NCI-H82 (cell line): ENCODE data around the gene SOD3.
A peak's percentile ranks its signal among the peaks of the same experiment; 100 is the strongest.

Experiments used
- DNase-seq: peaks from one replicate; lab custom pipeline; 2025; lab: John Stamatoyannopoulos, UW

SOD3 gene

GRCh38 chr4:24801136-24801855 lies 5.9 kb downstream of the SOD3 start:
- DNase-seq = no peak

- DNase-seq = peak; percentile 76
Measured at GRCh38 chr4:24802648-24803047, 7.3 kb downstream of the SOD3 start.

- DNase-seq = no peak
Measured at GRCh38 chr4:24805067-24805466, 9.7 kb downstream of the SOD3 start.

GRCh38 chr4:24805566-24805965 lies 10.2 kb downstream of the SOD3 start:
- no peak for DNase-seq

- no peak for DNase-seq
Measured at GRCh38 chr4:24806206-24806990, 11.0 kb downstream of the SOD3 start.

GRCh38 chr4:24807611-24808010 lies 12.2 kb downstream of the SOD3 start:
- DNase-seq = no peak

GRCh38 chr4:24808261-24808660 lies 12.9 kb downstream of the SOD3 start:
- DNase-seq = no peak

- no peak for DNase-seq
Measured at GRCh38 chr4:24808955-24809354, 13.6 kb downstream of the SOD3 start.

- peak; percentile 24 for DNase-seq
Measured at GRCh38 chr4:24809376-24809775, 14.0 kb downstream of the SOD3 start.

GRCh38 chr4:24809815-24810405 lies 14.5 kb downstream of the SOD3 start:
- no peak for DNase-seq

GRCh38 chr4:24810871-24811631 lies 15.7 kb downstream of the SOD3 start:
- no peak for DNase-seq

- DNase-seq = no peak
Measured at GRCh38 chr4:24813732-24814131, 18.4 kb downstream of the SOD3 start.

GRCh38 chr4:24816797-24817196 lies 21.4 kb downstream of the SOD3 start:
- no peak for DNase-seq

- no peak for DNase-seq
Measured at GRCh38 chr4:24820541-24820940, 25.2 kb downstream of the SOD3 start.

GRCh38 chr4:24824720-24825119 lies 29.3 kb downstream of the SOD3 start:
- no peak for DNase-seq

GRCh38 chr4:24831637-24832036 lies 36.3 kb downstream of the SOD3 start:
- DNase-seq = no peak

- no peak for DNase-seq
Measured at GRCh38 chr4:24835696-24836095, 40.3 kb downstream of the SOD3 start.

- DNase-seq = no peak
Measured at GRCh38 chr4:24836661-24837242, 41.4 kb downstream of the SOD3 start.

- DNase-seq = no peak
Measured at GRCh38 chr4:24837336-24837735, 42.0 kb downstream of the SOD3 start.

- no peak for DNase-seq
Measured at GRCh38 chr4:24837781-24838180, 42.4 kb downstream of the SOD3 start.

GRCh38 chr4:24840362-24840761 lies 45.0 kb downstream of the SOD3 start:
- DNase-seq = no peak
